Choroid plexus epithelial cell (primary cell): ENCODE measurements around the gene BCAS3.
A peak's percentile ranks its signal among the peaks of the same experiment; 100 is the strongest.

Experiments used
- DNase-seq: peaks from one replicate; pipeline ENCODE4 v3.0.0-alpha.2; 2010; ENCODE audit warnings: low read depth
- H3K4me3 ChIP-seq: 2 replicates; pipeline ENCODE4 v1.5.1; 2011; ENCODE audit warnings: low read depth, mild to moderate bottlenecking, control low read depth, low read length, moderate library complexity
- TF ChIP-seq, protein P1 (sequence below): conservative IDR thresholded peaks from 2 replicates; pipeline ENCODE4 v1.5.1; 2011; ENCODE audit warnings: low read depth, mild to moderate bottlenecking, control low read depth, inconsistent platforms, low read length, moderate library complexity

The BCAS3 gene

DNA sequence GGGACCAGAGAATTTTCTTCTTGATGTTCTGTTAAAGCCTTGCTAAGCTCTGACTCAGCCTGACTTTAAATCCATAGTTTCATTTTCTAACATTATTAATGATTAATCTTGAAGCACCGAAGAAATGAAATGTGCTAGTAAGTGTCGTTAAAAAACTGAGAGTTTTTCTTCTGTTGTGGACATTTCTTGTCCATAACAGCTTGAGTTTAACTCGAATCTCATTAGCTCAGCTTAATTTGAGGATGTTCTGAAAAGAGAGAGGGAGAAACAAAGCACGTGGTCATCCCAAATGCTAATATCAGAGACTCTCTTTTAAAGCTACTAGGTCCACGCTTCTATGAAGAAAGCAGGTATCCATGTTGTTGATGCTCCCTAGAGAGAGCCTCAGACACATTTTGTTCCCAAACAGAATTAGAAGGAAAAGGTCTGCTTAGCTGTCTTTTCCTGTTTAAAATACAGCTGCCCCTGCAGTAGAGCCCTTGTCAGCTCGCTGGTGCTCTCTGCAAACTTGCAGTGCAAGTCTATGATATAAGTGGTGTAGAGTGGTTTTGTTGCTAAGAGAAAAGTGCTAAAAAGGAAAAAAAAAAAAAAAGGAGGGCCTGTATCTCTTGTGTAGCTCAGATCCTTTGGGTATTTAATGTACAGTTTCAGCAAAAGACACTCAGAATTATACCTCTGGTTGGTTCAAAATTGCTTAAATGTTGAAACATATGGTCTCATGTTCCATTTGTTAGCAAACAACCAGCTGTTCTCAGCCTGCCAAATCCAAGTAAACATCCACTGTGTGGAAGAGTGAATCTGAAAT, 530.9 kb downstream of the BCAS3 start:
- TF ChIP-seq, protein P1, sequence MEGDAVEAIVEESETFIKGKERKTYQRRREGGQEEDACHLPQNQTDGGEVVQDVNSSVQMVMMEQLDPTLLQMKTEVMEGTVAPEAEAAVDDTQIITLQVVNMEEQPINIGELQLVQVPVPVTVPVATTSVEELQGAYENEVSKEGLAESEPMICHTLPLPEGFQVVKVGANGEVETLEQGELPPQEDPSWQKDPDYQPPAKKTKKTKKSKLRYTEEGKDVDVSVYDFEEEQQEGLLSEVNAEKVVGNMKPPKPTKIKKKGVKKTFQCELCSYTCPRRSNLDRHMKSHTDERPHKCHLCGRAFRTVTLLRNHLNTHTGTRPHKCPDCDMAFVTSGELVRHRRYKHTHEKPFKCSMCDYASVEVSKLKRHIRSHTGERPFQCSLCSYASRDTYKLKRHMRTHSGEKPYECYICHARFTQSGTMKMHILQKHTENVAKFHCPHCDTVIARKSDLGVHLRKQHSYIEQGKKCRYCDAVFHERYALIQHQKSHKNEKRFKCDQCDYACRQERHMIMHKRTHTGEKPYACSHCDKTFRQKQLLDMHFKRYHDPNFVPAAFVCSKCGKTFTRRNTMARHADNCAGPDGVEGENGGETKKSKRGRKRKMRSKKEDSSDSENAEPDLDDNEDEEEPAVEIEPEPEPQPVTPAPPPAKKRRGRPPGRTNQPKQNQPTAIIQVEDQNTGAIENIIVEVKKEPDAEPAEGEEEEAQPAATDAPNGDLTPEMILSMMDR = no peak
- H3K4me3 ChIP-seq = no peak overlapping the region
- peak; percentile 67 for DNase-seq

DNA sequence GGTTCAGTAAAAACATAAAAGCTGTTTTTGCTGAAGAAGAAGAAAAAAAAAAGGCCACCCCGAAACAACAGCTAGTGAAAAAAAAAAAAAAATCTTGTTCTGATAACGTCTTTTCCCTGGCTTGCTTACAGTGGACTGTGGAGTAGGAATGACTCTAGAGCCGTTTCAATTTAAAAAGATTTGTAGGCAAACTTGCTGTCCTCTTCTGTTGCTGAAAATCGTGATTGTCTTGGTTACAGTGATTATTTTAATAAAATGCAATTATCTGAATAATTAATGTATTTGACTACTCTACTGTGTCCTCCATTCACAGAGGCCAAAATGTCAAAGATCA, 531.4 kb downstream of the BCAS3 start:
- no peak for DNase-seq
- TF ChIP-seq, protein P1 = no peak
- no peak overlapping the region for H3K4me3 ChIP-seq

DNA sequence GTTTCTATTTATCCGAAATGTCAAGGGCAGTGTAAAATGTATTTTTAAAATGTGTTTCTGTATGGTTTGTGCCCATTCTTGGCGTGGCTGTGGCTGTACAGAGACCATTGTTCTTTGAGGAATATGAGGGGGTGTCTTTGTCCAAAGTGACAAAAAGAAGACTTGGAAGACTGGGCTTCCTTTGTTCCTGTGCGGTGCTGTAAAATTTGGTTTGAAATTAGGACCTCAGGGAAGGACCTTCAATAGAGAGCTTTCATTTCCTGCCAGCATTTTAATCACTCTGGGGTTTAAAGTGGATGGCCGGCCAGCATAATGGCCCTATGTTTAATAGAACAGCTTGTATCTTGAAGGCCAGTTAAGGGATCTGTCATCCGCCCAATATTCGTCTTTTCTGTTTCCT, 531.9 kb downstream of the BCAS3 start:
- H3K4me3 ChIP-seq = no peak overlapping the region
- DNase-seq = no peak
- TF ChIP-seq, protein P1 = no peak

DNA sequence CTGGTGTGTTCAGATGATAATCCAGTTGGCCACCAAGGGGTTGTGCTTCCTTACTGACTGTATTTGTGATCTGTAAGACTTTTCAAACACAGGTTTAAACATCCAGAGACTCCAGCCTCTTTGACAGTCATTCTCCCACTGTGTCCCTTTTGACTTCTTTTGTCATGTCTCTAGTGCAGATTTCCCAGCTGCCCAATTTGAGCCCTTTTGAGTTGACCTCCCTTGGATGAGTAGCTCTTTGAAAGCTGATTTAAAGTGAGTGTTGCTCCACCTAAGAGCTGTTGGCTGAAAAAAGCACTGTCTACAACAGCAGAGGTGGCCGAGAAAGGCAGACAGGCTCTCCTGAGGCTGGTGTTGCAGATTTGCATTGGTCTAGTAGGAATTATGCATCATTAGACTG, 533.6 kb downstream of the BCAS3 start:
- TF ChIP-seq, protein P1 = no peak
- DNase-seq = no peak
- no peak overlapping the region for H3K4me3 ChIP-seq

DNA sequence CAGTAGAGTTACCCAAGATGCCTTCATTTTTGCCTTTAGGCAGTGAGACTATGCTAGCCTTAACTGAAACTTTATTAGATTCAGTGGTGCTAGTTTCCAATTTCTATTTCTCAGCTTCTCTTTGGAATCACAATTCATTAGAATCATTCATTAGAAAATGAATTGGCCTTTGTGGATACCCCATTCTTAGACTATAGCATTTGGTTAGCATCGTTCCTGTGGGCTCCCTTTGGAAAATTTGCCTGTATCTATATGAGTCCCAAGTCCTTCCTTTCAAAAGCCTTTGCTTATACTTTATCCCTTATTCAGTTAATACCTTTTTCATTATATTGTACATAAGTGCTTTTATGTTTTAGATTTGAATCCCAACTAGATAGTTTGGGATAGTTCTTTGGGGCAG, 535.0 kb downstream of the BCAS3 start:
- TF ChIP-seq, protein P1 = no peak
- no peak overlapping the region for H3K4me3 ChIP-seq
- DNase-seq = no peak

DNA sequence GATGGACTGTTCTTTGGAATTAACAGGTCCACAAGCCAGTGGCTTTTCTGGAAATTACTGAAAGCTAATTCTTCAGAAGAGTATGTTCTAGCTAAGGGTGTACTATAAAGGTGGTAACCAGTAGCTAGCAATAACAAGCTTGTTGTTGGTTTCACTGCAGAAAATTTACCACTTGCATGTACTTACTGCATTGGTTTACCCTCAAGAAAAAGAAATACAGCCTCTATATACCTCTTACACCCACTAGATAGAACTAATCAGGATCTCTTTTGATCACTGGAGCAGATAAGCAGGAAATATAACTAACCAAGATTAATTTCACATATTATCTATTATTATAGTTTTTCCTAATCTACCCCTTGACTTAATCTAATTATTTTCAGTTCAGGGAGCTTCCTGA, 537.1 kb downstream of the BCAS3 start:
- DNase-seq = no peak
- TF ChIP-seq, protein P1 = no peak
- no peak overlapping the region for H3K4me3 ChIP-seq

DNA sequence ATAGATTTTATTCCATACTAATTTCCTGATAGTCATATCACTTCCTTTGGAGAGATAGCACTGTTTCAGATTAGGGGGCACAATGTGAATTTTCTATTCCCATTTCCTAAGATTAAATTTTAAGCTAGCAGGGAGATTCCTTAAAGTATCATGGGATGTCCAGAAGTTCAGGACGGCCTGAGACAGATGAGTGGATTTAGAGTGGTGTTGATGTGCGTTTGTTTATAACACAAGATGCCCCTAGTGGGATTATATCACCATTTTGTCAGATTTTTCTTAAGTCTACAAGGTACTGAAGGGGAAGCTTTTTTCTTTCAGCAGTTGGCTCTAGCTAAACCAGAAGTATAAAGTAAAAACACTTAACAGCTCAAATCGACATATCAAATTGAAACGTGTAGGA, 538.4 kb downstream of the BCAS3 start:
- TF ChIP-seq, protein P1 = no peak
- no peak overlapping the region for H3K4me3 ChIP-seq
- no peak for DNase-seq
